NB4 (cell line): ENCODE measurements around the gene SCART1.

Source experiments
- CTCF ChIP-seq: IDR thresholded peaks from one replicate; pipeline ENCODE4 v1.5.1; 2012; ENCODE audit warnings: low read depth, low read length
- POLR2A ChIP-seq: IDR thresholded peaks from 2 replicates; pipeline ENCODE4 v1.6.1; 2011; ENCODE audit warnings: mild to moderate bottlenecking; ENCODE audit not compliant: insufficient read length; ENCODE audit errors: extremely low read depth
- TF ChIP-seq, protein P1 (sequence below): IDR thresholded peaks from 2 replicates; pipeline ENCODE4 v1.6.1; 2011; ENCODE audit warnings: low read depth, low read length

DNA sequence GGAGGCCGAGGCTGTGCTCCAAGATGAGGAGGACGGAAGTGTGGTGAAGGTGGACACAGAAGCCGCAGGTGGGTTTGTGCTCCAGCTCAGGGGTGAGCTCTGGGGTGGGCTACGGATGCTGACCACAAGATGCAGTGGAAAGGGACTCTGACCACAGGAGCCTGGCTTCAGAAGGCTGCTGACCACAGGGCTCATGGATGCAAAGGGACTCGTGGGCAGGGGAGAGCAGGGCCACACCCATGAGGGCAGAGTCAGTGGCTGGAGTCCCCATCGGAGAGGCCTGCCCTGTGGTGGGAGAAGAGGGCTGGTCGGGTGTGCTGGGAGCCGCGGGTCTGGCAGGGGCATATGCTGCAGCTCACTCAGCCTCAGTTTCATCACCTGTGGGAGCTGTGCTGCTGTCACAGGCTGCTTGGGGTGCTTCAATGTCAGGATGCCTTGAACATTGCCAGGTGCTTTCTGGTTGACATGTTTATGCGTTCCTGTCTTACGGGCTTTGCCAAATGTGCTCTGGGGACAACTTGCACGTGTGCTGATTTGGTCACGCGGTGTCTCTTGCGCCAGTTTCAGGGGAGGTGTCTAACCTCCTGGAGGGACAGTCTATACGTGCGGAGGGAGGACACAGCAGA lies 13.7 kb downstream of the SCART1 start:
- no peak for TF ChIP-seq CTCF
- no peak for TF ChIP-seq POLR2A
- TF ChIP-seq, protein P1, sequence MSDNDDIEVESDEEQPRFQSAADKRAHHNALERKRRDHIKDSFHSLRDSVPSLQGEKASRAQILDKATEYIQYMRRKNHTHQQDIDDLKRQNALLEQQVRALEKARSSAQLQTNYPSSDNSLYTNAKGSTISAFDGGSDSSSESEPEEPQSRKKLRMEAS, result no peak
